HEK293 (cell line): ENCODE data around the gene FFAR2.
"Not testable (repeated sequence)": the region's sequence is repeated elsewhere in the genome, so short reads cannot be mapped to it uniquely, and the experiment has no call there.

Experiments
- CTCF ChIA-PET: fragments of 350-600 bp; formaldehyde crosslinking; extraction: SDS; loops from one replicate; lab custom pipeline; 2021; ENCODE audit warnings: antibody characterized with exemption; lab: Yijun Ruan, JAX
- POLR2A ChIA-PET: fragments of 300-600 bp; formaldehyde crosslinking; extraction: SDS; loops from one replicate; lab custom pipeline; 2020; ENCODE audit warnings: antibody characterized with exemption, inconsistent platforms; lab: Yijun Ruan, JAX
- H3K27ac ChIP-seq: fragments of 200-500 bp; sonication (Bioruptor generic); 2 replicates; pipeline ENCODE4 v1.5.1; 2014; ENCODE audit warnings: low read depth, low read length, control low read depth, inconsistent platforms; ENCODE audit errors: extremely low read depth
- H3K36me3 ChIP-seq, 2 experiments: fragments of 200-500 bp in 1 of 2; sonication (Bioruptor generic) in 1 of 2; 1 replicate in 1 of 2; 2 replicates in 1 of 2; pipeline ENCODE4 v1.5.1; 2014 to 2017; ENCODE audit warnings: inconsistent platforms in 2 of 2, low read length in 2 of 2; ENCODE audit not compliant: control insufficient read depth in 2 of 2, insufficient read depth in 1 of 2
- H3K4me1 ChIP-seq: fragments of 200-500 bp; sonication (Bioruptor generic); 2 replicates; pipeline ENCODE4 v1.5.1; 2014; ENCODE audit warnings: mild to moderate bottlenecking, low read length, inconsistent platforms; ENCODE audit not compliant: control insufficient read depth, insufficient read depth
- H3K4me3 ChIP-seq: 2 replicates; pipeline ENCODE4 v1.5.1; 2011; ENCODE audit warnings: low read depth, mild to moderate bottlenecking, control low read depth, low read length, moderate library complexity
- H3K9me3 ChIP-seq: fragments of 200-500 bp; sonication (Bioruptor generic); 2 replicates; pipeline ENCODE4 v1.5.1; 2014; ENCODE audit warnings: low read depth, low read length, inconsistent platforms; ENCODE audit not compliant: control insufficient read depth, insufficient read depth
- IKZF3 ChIP-seq: fragments of 450-650 bp; IDR thresholded peaks from 2 replicates; pipeline ENCODE4 v1.5.0; 2018; ENCODE audit warnings: missing biosample characterization, mild to moderate bottlenecking, missing genetic modification characterization, moderate library complexity
- KLF10 ChIP-seq: fragments of 450-650 bp; IDR thresholded peaks from 2 replicates; pipeline ENCODE4 v1.5.1; 2018; ENCODE audit warnings: missing biosample characterization, mild to moderate bottlenecking, missing genetic modification characterization
- KLF7 ChIP-seq: fragments of 450-650 bp; formaldehyde crosslinking; IDR thresholded peaks from 2 replicates; pipeline ENCODE4 v1.5.1; 2016; ENCODE audit warnings: missing biosample characterization, missing genetic modification characterization, borderline replicate concordance
- PRDM1 ChIP-seq: fragments of 450-650 bp; formaldehyde crosslinking; IDR thresholded peaks from 2 replicates; pipeline ENCODE4; 2016; ENCODE audit warnings: missing biosample characterization, missing genetic modification characterization
- SALL2 ChIP-seq: fragments of 450-650 bp; formaldehyde crosslinking; IDR thresholded peaks from 2 replicates; pipeline ENCODE4 v1.5.0; 2017; ENCODE audit warnings: missing biosample characterization, mild to moderate bottlenecking, missing genetic modification characterization, borderline replicate concordance
- SETDB1 ChIP-seq: IDR thresholded peaks from one replicate; pipeline ENCODE4 v1.6.1; 2017; ENCODE audit warnings: mild to moderate bottlenecking, low read length, moderate library complexity, mixed read lengths; ENCODE audit not compliant: insufficient read length
- YY1 ChIP-seq: fragments of 450-650 bp; formaldehyde crosslinking; IDR thresholded peaks from 2 replicates; pipeline ENCODE4 v1.5.1; 2018; ENCODE audit warnings: missing biosample characterization, missing genetic modification characterization
- ZBTB1 ChIP-seq: fragments of 450-650 bp; formaldehyde crosslinking; IDR thresholded peaks from 2 replicates; pipeline ENCODE4 v1.5.1; 2016; ENCODE audit warnings: missing biosample characterization, missing genetic modification characterization
- ZBTB11 ChIP-seq: fragments of 450-650 bp; formaldehyde crosslinking; conservative IDR thresholded peaks from 2 replicates; pipeline ENCODE4 v1.5.1; 2016; ENCODE audit warnings: low read depth, missing biosample characterization, missing genetic modification characterization
- ZBTB17 ChIP-seq: fragments of 450-650 bp; formaldehyde crosslinking; IDR thresholded peaks from 2 replicates; pipeline ENCODE4 v1.5.1; 2016; ENCODE audit warnings: missing biosample characterization, missing genetic modification characterization
- ZBTB20 ChIP-seq: fragments of 450-650 bp; formaldehyde crosslinking; IDR thresholded peaks from 2 replicates; pipeline ENCODE4 v1.5.1; 2016; ENCODE audit warnings: missing biosample characterization, missing genetic modification characterization
- ZBTB6 ChIP-seq: fragments of 450-650 bp; formaldehyde crosslinking; IDR thresholded peaks from 2 replicates; pipeline ENCODE4 v1.5.1; 2017; ENCODE audit warnings: missing biosample characterization, missing genetic modification characterization
- ZFP41 ChIP-seq: fragments of 450-650 bp; formaldehyde crosslinking; IDR thresholded peaks from 2 replicates; pipeline ENCODE4 v1.5.1; 2016; ENCODE audit warnings: missing biosample characterization, missing genetic modification characterization, borderline replicate concordance
- ZNF114 ChIP-seq: fragments of 450-650 bp; formaldehyde crosslinking; IDR thresholded peaks from 2 replicates; pipeline ENCODE4 v1.5.0; 2017; ENCODE audit warnings: missing biosample characterization, missing genetic modification characterization
- ZNF133 ChIP-seq: fragments of 450-650 bp; formaldehyde crosslinking; IDR thresholded peaks from 2 replicates; pipeline ENCODE4 v1.5.1; 2016; ENCODE audit warnings: missing biosample characterization, missing genetic modification characterization
- ZNF221 ChIP-seq: fragments of 450-650 bp; formaldehyde crosslinking; IDR thresholded peaks from 2 replicates; pipeline ENCODE4 v1.5.1; 2017; ENCODE audit warnings: missing biosample characterization, missing genetic modification characterization, borderline replicate concordance
- ZNF280C ChIP-seq: fragments of 450-650 bp; formaldehyde crosslinking; IDR thresholded peaks from 2 replicates; pipeline ENCODE4 v1.5.1; 2016; ENCODE audit warnings: missing biosample characterization, missing genetic modification characterization
- ZNF302 ChIP-seq: fragments of 450-650 bp; formaldehyde crosslinking; IDR thresholded peaks from 2 replicates; pipeline ENCODE4 v1.5.1; 2016; ENCODE audit warnings: missing biosample characterization, missing genetic modification characterization, low read depth
- ZNF335 ChIP-seq: fragments of 450-650 bp; formaldehyde crosslinking; conservative IDR thresholded peaks from 2 replicates; pipeline ENCODE4 v1.5.1; 2016; ENCODE audit warnings: missing biosample characterization, missing genetic modification characterization
- ZNF354C ChIP-seq: fragments of 450-650 bp; formaldehyde crosslinking; IDR thresholded peaks from 2 replicates; pipeline ENCODE4 v1.5.1; 2016; ENCODE audit warnings: missing biosample characterization, missing genetic modification characterization, low read depth, borderline replicate concordance
- ZNF48 ChIP-seq: fragments of 450-650 bp; formaldehyde crosslinking; IDR thresholded peaks from 2 replicates; pipeline ENCODE4 v1.5.1; 2016; ENCODE audit warnings: missing biosample characterization, missing genetic modification characterization
- ZNF624 ChIP-seq: fragments of 450-650 bp; formaldehyde crosslinking; IDR thresholded peaks from 2 replicates; pipeline ENCODE4 v1.5.1; 2017; ENCODE audit warnings: missing biosample characterization, missing genetic modification characterization
- ZNF768 ChIP-seq: fragments of 450-650 bp; formaldehyde crosslinking; IDR thresholded peaks from 2 replicates; pipeline ENCODE4 v1.5.1; 2018; ENCODE audit warnings: missing biosample characterization, mild to moderate bottlenecking, missing genetic modification characterization
- ZNF776 ChIP-seq: fragments of 450-650 bp; formaldehyde crosslinking; IDR thresholded peaks from 2 replicates; pipeline ENCODE4 v1.5.0; 2017; ENCODE audit warnings: missing biosample characterization, missing genetic modification characterization, borderline replicate concordance
- ZNF791 ChIP-seq: fragments of 450-650 bp; formaldehyde crosslinking; IDR thresholded peaks from 2 replicates; pipeline ENCODE4 v1.5.1; 2016; ENCODE audit warnings: missing biosample characterization, missing genetic modification characterization

The FFAR2 gene

GRCh38 chr19:35470128-35470527, 22.1 kb downstream of the FFAR2 start (continued):
- no peak for TF ChIP-seq ZNF302 (tag by site-specific recombination)
- TF ChIP-seq ZNF354C (tag by site-specific recombination): no peak
- TF ChIP-seq, all 188 proteins: peak for 0

- CTCF ChIA-PET: interaction anchor here (0.8 to 6.8 kb wide), 5 partner anchors 13 to 118 kb away, joined by 3 to 157 read pairs (median 4); partner anchors contain the start of gene FFAR3
- H3K4me1 ChIP-seq, H3K36me3 ChIP-seq, H3K27ac ChIP-seq, H3K9me3 ChIP-seq, H3K4me3 ChIP-seq, POLR2A ChIA-PET: not testable (repeated sequence)
- peak; percentile 65 for TF ChIP-seq ZBTB17 (tag by site-specific recombination)
Measured at GRCh38 chr19:35471075-35471474, 23.0 kb downstream of the FFAR2 start.

GRCh38 chr19:35471946-35472345, 23.9 kb downstream of the FFAR2 start:
- no peaks in the 10 kb centered on the region for H3K9me3 ChIP-seq
- H3K27ac ChIP-seq: no peak overlapping the region
- POLR2A ChIA-PET: no interaction called here
- no peak overlapping the region for H3K4me3 ChIP-seq
- no peaks in the 10 kb centered on the region; a peak in 1 of 3 replicates for H3K36me3 ChIP-seq
- TF ChIP-seq SETDB1: no peak
- TF ChIP-seq PRDM1 (tag by site-specific recombination): no peak
- TF ChIP-seq ZNF776 (tag by site-specific recombination): no peak
- TF ChIP-seq IKZF3 (tag by site-specific recombination): no peak
- no peak for TF ChIP-seq YY1 (tag by site-specific recombination)
- TF ChIP-seq ZFP41 (tag by site-specific recombination): no peak
- TF ChIP-seq ZNF335 (tag by site-specific recombination): no peak
- TF ChIP-seq ZNF768 (tag by site-specific recombination): no peak
- TF ChIP-seq ZBTB1 (tag by site-specific recombination): no peak
- no peak for TF ChIP-seq ZNF133 (tag by site-specific recombination)
- CTCF ChIA-PET: interaction anchor here (0.6 to 6.8 kb wide), 8 partner anchors 9 to 123 kb away, joined by 3 to 157 read pairs (median 4); partner anchors contain the start of gene FFAR3
- H3K4me1 ChIP-seq: no peaks in the 10 kb centered on the region

GRCh38 chr19:35474104-35474503, 26.0 kb downstream of the FFAR2 start:
- H3K4me1 ChIP-seq: peaks cover 8% of the 10 kb centered on the region
- ChIA-PET CTCF (interaction anchor here (0.6 to 3.8 kb wide), 9 partner anchors 11 to 203 kb away, joined by 3 to 23 read pairs (median 4); no protein-coding TSS in a partner anchor), POLR2A (no interaction called here)
- no peak overlapping the region for H3K27ac ChIP-seq
- TF ChIP-seq ZBTB6 (tag by site-specific recombination) (no peak), ZNF791 (tag by site-specific recombination) (no peak), ZNF624 (tag by site-specific recombination) (no peak), KLF7 (tag by site-specific recombination) (no peak), ZNF48 (no peak), ZNF114 (tag by site-specific recombination) (no peak), ZBTB20 (tag by site-specific recombination) (no peak), ZNF221 (tag by site-specific recombination) (no peak), ZBTB11 (tag by site-specific recombination) (no peak), KLF10 (tag by site-specific recombination) (no peak), ZNF280C (tag by site-specific recombination) (no peak), SALL2 (tag by site-specific recombination) (no peak)
- H3K4me3 ChIP-seq: no peak overlapping the region
- H3K36me3 ChIP-seq: no peaks in the 10 kb centered on the region; a peak in 1 of 3 replicates
- no peaks in the 10 kb centered on the region for H3K9me3 ChIP-seq
